CD14-positive monocyte (primary cell): ENCODE results near the gene GINS1. TPM values are rescaled to one million over a fixed set of nuclear protein-coding genes. Genes with fewer than 3 reads are reported as not detected.
A peak's percentile ranks its signal among the peaks of the same experiment; 100 is the strongest.

Experiments
- DNase-seq, 3 donors: peaks; one replicate each; pipeline ENCODE4 v3.0.0-alpha.2; 2011 to 2022
- H2AFZ ChIP-seq: 2 replicates; pipeline ENCODE4 v1.6.0; 2012; ENCODE audit warnings: mild to moderate bottlenecking, low read depth, low read length, inconsistent platforms; ENCODE audit not compliant: insufficient read depth, poor library complexity, severe bottlenecking
- H3K27ac ChIP-seq, 2 donors: 1 replicate in 1 of 2; 2 replicates in 1 of 2; pipeline ENCODE4 v1.5.1; 2012 to 2013; ENCODE audit warnings: low read length in 2 of 2, control low read depth in 1 of 2, inconsistent platforms in 1 of 2, low read depth in 1 of 2, mild to moderate bottlenecking in 1 of 2
- H3K27me3 ChIP-seq, 2 donors: one replicate each; pipeline versions ENCODE4 v1.6.0 to v1.6.1; 2011 to 2013; ENCODE audit warnings: low read length in 2 of 2; ENCODE audit not compliant: control insufficient read depth in 2 of 2, insufficient read depth in 2 of 2
- H3K36me3 ChIP-seq, 2 donors: replicated peaks in 1 of 2; 1 replicate in 1 of 2; 2 replicates in 1 of 2; pipeline versions ENCODE4 v1.5.1 to v1.6.1; 2012 to 2013; ENCODE audit warnings: low read length in 2 of 2, control low read depth in 1 of 2, inconsistent platforms in 1 of 2, mild to moderate bottlenecking in 1 of 2; ENCODE audit not compliant: insufficient read depth in 2 of 2, control insufficient read depth in 1 of 2
- H3K4me1 ChIP-seq, 2 donors: 1 replicate in 1 of 2; 2 replicates in 1 of 2; pipeline versions ENCODE4 v1.5.1 to v1.6.1; 2012 to 2013; ENCODE audit warnings: low read length in 2 of 2, control low read depth in 1 of 2, inconsistent platforms in 1 of 2, mild to moderate bottlenecking in 1 of 2, moderate library complexity in 1 of 2; ENCODE audit not compliant: insufficient read depth in 2 of 2, control insufficient read depth in 1 of 2
- H3K4me2 ChIP-seq: replicated peaks from 2 replicates; pipeline ENCODE3; 2012; ENCODE audit warnings: low read length, moderate library complexity, mild to moderate bottlenecking; ENCODE audit not compliant: poor library complexity, severe bottlenecking; ENCODE audit errors: extremely low read depth
- H3K4me3 ChIP-seq, 3 experiments: fragments of 200-600 bp in 1 of 3; sonication (generic) in 1 of 3; replicated peaks in 1 of 3; 1 replicate in 2 of 3; 2 replicates in 1 of 3; pipeline ENCODE4 v1.5.1; 2011 to 2013; ENCODE audit warnings: low read length in 3 of 3, mild to moderate bottlenecking in 3 of 3, control low read depth in 2 of 3, low read depth in 2 of 3, inconsistent platforms in 1 of 3, moderate library complexity in 1 of 3
- H3K79me2 ChIP-seq: 2 replicates; pipeline ENCODE4 v1.6.0; 2012; ENCODE audit warnings: mild to moderate bottlenecking, control low read depth, inconsistent platforms, low read length, moderate library complexity; ENCODE audit not compliant: insufficient read depth
- H3K9ac ChIP-seq: 2 replicates; pipeline ENCODE4 v1.6.0; 2017; ENCODE audit warnings: low read length, mild to moderate bottlenecking; ENCODE audit not compliant: insufficient read depth, poor library complexity, severe bottlenecking
- H3K9me3 ChIP-seq, 2 donors: replicated peaks in 1 of 2; 1 replicate in 1 of 2; 2 replicates in 1 of 2; pipeline versions ENCODE4 v1.5.1 to v1.6.1; 2012 to 2013; ENCODE audit warnings: low read length in 2 of 2, control low read depth in 1 of 2; ENCODE audit not compliant: control insufficient read depth in 1 of 2, insufficient read depth in 1 of 2
- H4K20me1 ChIP-seq: 2 replicates; pipeline ENCODE4 v1.6.0; 2012; ENCODE audit warnings: mild to moderate bottlenecking, low read length, control low read depth, moderate library complexity; ENCODE audit not compliant: insufficient read depth
- H3K27ac Mint-ChIP-seq, 7 donors: one replicate each; pipeline ENCODE4 v1.8.0; 2020; ENCODE audit warnings: mild to moderate bottlenecking in 7 of 7, mixed read lengths in 7 of 7, moderate library complexity in 6 of 7, inconsistent platforms in 2 of 7
- H3K27me3 Mint-ChIP-seq, 3 donors: one replicate each; pipeline ENCODE4 v1.8.0; 2021 to 2022; ENCODE audit warnings: low read depth in 3 of 3, mild to moderate bottlenecking in 3 of 3, mixed read lengths in 3 of 3, moderate library complexity in 3 of 3, inconsistent platforms in 1 of 3
- H3K36me3 Mint-ChIP-seq, 2 donors: one replicate each; pipeline ENCODE4 v1.8.0; 2020; ENCODE audit warnings: mixed read lengths in 2 of 2, inconsistent platforms in 1 of 2, mild to moderate bottlenecking in 1 of 2
- H3K4me1 Mint-ChIP-seq: one replicate; pipeline ENCODE4 v1.8.0; 2020; ENCODE audit warnings: mild to moderate bottlenecking, mixed read lengths
- H3K4me3 Mint-ChIP-seq, 2 donors: one replicate each; pipeline ENCODE4 v1.8.0; 2020; ENCODE audit warnings: mild to moderate bottlenecking in 2 of 2, mixed read lengths in 2 of 2, moderate library complexity in 1 of 2
- H3K9me3 Mint-ChIP-seq, 7 donors: one replicate each; pipeline ENCODE4 v1.8.0; 2020 to 2022; ENCODE audit warnings: mixed read lengths in 7 of 7, mild to moderate bottlenecking in 6 of 7, moderate library complexity in 6 of 7, inconsistent platforms in 2 of 7
- WGBS: methylation state at CpG from one replicate; pipeline ENCODE4 v1.1.5; 2013; ENCODE audit warnings: missing lambda C conversion rate; ENCODE audit not compliant: insufficient coverage; 5-methylcytosine and 5-hydroxymethylcytosine counted together
- intact Hi-C, 2 donors: fragments of 100-400 bp; cut with micrococcal nuclease; formaldehyde crosslinking; loops; one replicate each; pipeline versions ENCODE4 v1.15.0 to v1.15.1; 2023
- polyA plus RNA-seq, 3 donors: library from polyadenylated mRNA; depleted of rRNA in 1 of 3; unstranded in 2 of 3; stranded (reverse) in 1 of 3; fragments of 300-500 nt in 2 of 3; fragments of >200 nt in 1 of 3; fragmentation: Illumina TruSeq in 2 of 3; gene quantifications; 1 replicate in 2 of 3; 2 replicates in 1 of 3; pipeline ENCODE4 v1.2.3, GENCODE V29; 2012 to 2021
- TF ChIP-seq, protein P1 (sequence below): fragments of 200-600 bp; IDR thresholded peaks from one replicate; pipeline ENCODE4 v1.8.0; 2022; ENCODE audit warnings: antibody characterized with exemption, mild to moderate bottlenecking

The GINS1 gene
- polyA plus RNA-seq, 3 donors, result 0.16 to 0.48 (median 0.28) TPM

DNA sequence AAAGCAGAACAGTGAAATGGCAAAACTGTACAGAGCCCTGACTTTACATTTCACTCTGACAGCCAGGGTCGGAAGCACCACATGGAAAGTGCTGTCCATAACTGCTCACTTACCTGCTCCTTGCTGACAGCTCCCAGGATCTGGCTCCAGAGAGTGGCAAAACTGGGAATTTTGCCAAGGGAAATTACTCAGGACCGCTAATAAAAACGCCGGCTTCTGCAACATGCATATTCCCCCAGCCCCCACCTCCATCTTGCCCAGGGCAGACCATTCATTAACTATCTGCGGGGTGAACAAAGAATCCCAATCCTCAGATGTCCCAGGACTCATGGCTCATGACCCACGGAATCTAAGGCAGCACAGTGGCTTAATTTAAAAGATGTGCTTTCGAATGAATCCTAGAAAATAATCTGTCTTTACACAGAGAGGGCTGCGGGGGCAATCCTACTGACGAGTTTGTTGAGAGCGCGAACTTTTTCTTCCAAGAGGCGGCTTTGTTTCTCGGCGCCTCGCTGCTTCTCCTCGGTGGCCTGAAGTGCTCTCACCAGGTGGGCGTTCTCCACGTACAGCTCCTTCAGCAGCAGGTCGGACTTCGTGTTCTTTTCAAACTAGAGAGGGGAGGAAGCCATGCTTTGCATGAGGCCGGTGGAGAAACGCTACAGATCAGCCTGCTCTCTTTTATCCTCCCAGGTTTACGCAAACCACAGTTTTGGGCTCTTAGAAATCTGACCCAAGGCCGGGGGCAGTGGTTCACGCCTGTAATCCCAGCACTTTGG is 45.8 kb downstream of the GINS1 start:
- Histone ChIP-seq H3K4me3 (no peak overlapping the region), H3K79me2 (no peaks in the 10 kb centered on the region), H3K9me3 (no peaks in the 10 kb centered on the region), H3K27ac (no peak overlapping the region), H3K27me3 (no peaks in the 10 kb centered on the region), H3K4me1 (no peaks in the 10 kb centered on the region), H3K4me2 (no peak overlapping the region), H3K36me3 (peaks cover 1 to 6% of the 10 kb centered on the region in 2 donors), H2AFZ (no peak overlapping the region), H3K9ac (no peak overlapping the region), H4K20me1 (no peaks in the 10 kb centered on the region)
- H3K27ac Mint-ChIP-seq, result no peak overlapping the region
- TF ChIP-seq, protein P1, sequence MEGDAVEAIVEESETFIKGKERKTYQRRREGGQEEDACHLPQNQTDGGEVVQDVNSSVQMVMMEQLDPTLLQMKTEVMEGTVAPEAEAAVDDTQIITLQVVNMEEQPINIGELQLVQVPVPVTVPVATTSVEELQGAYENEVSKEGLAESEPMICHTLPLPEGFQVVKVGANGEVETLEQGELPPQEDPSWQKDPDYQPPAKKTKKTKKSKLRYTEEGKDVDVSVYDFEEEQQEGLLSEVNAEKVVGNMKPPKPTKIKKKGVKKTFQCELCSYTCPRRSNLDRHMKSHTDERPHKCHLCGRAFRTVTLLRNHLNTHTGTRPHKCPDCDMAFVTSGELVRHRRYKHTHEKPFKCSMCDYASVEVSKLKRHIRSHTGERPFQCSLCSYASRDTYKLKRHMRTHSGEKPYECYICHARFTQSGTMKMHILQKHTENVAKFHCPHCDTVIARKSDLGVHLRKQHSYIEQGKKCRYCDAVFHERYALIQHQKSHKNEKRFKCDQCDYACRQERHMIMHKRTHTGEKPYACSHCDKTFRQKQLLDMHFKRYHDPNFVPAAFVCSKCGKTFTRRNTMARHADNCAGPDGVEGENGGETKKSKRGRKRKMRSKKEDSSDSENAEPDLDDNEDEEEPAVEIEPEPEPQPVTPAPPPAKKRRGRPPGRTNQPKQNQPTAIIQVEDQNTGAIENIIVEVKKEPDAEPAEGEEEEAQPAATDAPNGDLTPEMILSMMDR, result no peak
- H3K27me3 Mint-ChIP-seq, result peaks cover 0 to 1% (median 0%) of the 10 kb centered on the region in 3 donors
- WGBS, result 91% methylated on average over 18 of the region's 25 CpGs
- peaks cover 6% of the 10 kb centered on the region for H3K4me1 Mint-ChIP-seq
- H3K9me3 Mint-ChIP-seq, result peaks cover 0 to 2% (median 0%) of the 10 kb centered on the region in 7 donors
- no peak for DNase-seq
- H3K36me3 Mint-ChIP-seq, result peaks cover 7 to 11% of the 10 kb centered on the region in 2 donors
- intact Hi-C loops, result no loop called here
- H3K4me3 Mint-ChIP-seq, result no peak overlapping the region

DNA sequence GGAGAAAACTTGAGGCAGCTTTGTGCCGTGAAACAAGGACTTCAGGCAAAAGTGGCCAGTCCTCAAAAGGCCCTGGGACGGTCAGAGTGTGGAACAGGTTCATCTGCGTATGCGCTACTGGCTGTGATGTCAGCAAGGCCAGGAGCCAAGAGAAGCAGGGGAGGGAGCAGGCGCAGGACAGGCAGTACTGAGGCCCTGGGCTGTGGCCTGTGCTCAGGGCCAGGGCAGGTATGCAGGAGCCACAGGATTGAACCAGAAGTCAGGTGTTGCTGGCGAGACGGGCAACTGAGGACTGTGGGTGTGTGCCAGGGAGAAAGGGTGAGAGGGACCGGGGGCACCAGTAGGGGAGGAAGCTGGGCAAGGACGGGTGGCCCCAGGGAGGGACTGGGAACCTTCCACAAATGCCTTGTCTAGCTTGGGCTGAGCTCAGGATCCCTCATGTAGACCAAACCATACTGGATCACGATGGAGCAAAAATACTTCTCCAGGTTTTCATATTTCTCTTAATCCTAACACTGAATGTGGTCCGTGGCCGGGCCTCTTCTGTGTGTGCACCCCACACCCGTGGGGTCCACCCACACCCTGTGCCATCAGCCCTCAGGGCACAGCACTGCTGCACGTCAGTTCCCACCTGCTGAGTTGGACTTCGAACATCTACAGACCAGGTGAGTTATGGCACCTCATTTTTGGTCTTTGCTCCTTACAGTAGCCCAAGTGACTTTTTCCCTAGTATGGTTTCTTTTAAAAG is 46.9 kb downstream of the GINS1 start:
- H4K20me1 ChIP-seq, result no peaks in the 10 kb centered on the region

More for the DNA sequence above, 46.9 kb downstream of the GINS1 start:
- H2AFZ ChIP-seq, result no peak overlapping the region
- no peak overlapping the region for H3K4me2 ChIP-seq
- intact Hi-C loops, result no loop called here
- peaks cover 0 to 1% (median 0%) of the 10 kb centered on the region in 3 donors for H3K27me3 Mint-ChIP-seq
- no peak overlapping the region for H3K27ac ChIP-seq
- DNase-seq, result no peak
- no peaks in the 10 kb centered on the region for H3K4me1 ChIP-seq
- H3K79me2 ChIP-seq, result no peaks in the 10 kb centered on the region
- H3K4me1 Mint-ChIP-seq, result peaks cover 6% of the 10 kb centered on the region
- H3K27ac Mint-ChIP-seq, result peak overlapping the region in 1 of 7 donors; percentile 68
- H3K36me3 ChIP-seq, result no peaks in the 10 kb centered on the region
- H3K27me3 ChIP-seq, result no peaks in the 10 kb centered on the region
- H3K9ac ChIP-seq, result no peak overlapping the region
- no peak overlapping the region for H3K4me3 ChIP-seq
- TF ChIP-seq, protein P1, result no peak
- peaks cover 0 to 2% (median 0%) of the 10 kb centered on the region in 7 donors for H3K9me3 Mint-ChIP-seq
- no peaks in the 10 kb centered on the region for H3K9me3 ChIP-seq
- H3K36me3 Mint-ChIP-seq, result peaks cover under 1% of the 10 kb centered on the region in 2 donors
- no peak overlapping the region for H3K4me3 Mint-ChIP-seq
- 94% methylated on average over 15 of the region's 15 CpGs for WGBS
